ENCODE measurements around the gene FLOT1.

GRCh38 chr6:30681766-30682142 is 60.7 kb downstream of the FLOT1 start:
- TF ChIP-seq POLR2A (IDR thresholded peaks at IDR 0.05; ENCODE audit: low read depth): no peak
- TF ChIP-seq CTCF (IDR thresholded peaks at IDR 0.05): no peak
- no peak for TF ChIP-seq POLR2AphosphoS5 (IDR thresholded peaks at IDR 0.05)
- no peak for TF ChIP-seq EP300 (IDR thresholded peaks at IDR 0.05)

All from esophagus muscularis mucosa (tissue), 4 donors.